ENCODE measurements around the gene F2R. TPM values are rescaled to one million over a fixed set of nuclear protein-coding genes. Genes with fewer than 3 reads are reported as not detected.

The F2R gene
- total and polyA plus RNA-seq, 2 experiments from 2014 or later, result 15.0 to 26.0 TPM

DNA sequence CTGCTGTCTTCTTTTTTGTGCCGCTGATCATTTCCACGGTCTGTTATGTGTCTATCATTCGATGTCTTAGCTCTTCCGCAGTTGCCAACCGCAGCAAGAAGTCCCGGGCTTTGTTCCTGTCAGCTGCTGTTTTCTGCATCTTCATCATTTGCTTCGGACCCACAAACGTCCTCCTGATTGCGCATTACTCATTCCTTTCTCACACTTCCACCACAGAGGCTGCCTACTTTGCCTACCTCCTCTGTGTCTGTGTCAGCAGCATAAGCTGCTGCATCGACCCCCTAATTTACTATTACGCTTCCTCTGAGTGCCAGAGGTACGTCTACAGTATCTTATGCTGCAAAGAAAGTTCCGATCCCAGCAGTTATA is 17.1 kb downstream of the F2R start (continued):
- TF ChIP-seq, protein P1, sequence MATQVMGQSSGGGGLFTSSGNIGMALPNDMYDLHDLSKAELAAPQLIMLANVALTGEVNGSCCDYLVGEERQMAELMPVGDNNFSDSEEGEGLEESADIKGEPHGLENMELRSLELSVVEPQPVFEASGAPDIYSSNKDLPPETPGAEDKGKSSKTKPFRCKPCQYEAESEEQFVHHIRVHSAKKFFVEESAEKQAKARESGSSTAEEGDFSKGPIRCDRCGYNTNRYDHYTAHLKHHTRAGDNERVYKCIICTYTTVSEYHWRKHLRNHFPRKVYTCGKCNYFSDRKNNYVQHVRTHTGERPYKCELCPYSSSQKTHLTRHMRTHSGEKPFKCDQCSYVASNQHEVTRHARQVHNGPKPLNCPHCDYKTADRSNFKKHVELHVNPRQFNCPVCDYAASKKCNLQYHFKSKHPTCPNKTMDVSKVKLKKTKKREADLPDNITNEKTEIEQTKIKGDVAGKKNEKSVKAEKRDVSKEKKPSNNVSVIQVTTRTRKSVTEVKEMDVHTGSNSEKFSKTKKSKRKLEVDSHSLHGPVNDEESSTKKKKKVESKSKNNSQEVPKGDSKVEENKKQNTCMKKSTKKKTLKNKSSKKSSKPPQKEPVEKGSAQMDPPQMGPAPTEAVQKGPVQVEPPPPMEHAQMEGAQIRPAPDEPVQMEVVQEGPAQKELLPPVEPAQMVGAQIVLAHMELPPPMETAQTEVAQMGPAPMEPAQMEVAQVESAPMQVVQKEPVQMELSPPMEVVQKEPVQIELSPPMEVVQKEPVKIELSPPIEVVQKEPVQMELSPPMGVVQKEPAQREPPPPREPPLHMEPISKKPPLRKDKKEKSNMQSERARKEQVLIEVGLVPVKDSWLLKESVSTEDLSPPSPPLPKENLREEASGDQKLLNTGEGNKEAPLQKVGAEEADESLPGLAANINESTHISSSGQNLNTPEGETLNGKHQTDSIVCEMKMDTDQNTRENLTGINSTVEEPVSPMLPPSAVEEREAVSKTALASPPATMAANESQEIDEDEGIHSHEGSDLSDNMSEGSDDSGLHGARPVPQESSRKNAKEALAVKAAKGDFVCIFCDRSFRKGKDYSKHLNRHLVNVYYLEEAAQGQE (IDR thresholded peaks at IDR 0.05; ENCODE audit: unreplicated experiment), result no peak
- TF ChIP-seq, protein P2, sequence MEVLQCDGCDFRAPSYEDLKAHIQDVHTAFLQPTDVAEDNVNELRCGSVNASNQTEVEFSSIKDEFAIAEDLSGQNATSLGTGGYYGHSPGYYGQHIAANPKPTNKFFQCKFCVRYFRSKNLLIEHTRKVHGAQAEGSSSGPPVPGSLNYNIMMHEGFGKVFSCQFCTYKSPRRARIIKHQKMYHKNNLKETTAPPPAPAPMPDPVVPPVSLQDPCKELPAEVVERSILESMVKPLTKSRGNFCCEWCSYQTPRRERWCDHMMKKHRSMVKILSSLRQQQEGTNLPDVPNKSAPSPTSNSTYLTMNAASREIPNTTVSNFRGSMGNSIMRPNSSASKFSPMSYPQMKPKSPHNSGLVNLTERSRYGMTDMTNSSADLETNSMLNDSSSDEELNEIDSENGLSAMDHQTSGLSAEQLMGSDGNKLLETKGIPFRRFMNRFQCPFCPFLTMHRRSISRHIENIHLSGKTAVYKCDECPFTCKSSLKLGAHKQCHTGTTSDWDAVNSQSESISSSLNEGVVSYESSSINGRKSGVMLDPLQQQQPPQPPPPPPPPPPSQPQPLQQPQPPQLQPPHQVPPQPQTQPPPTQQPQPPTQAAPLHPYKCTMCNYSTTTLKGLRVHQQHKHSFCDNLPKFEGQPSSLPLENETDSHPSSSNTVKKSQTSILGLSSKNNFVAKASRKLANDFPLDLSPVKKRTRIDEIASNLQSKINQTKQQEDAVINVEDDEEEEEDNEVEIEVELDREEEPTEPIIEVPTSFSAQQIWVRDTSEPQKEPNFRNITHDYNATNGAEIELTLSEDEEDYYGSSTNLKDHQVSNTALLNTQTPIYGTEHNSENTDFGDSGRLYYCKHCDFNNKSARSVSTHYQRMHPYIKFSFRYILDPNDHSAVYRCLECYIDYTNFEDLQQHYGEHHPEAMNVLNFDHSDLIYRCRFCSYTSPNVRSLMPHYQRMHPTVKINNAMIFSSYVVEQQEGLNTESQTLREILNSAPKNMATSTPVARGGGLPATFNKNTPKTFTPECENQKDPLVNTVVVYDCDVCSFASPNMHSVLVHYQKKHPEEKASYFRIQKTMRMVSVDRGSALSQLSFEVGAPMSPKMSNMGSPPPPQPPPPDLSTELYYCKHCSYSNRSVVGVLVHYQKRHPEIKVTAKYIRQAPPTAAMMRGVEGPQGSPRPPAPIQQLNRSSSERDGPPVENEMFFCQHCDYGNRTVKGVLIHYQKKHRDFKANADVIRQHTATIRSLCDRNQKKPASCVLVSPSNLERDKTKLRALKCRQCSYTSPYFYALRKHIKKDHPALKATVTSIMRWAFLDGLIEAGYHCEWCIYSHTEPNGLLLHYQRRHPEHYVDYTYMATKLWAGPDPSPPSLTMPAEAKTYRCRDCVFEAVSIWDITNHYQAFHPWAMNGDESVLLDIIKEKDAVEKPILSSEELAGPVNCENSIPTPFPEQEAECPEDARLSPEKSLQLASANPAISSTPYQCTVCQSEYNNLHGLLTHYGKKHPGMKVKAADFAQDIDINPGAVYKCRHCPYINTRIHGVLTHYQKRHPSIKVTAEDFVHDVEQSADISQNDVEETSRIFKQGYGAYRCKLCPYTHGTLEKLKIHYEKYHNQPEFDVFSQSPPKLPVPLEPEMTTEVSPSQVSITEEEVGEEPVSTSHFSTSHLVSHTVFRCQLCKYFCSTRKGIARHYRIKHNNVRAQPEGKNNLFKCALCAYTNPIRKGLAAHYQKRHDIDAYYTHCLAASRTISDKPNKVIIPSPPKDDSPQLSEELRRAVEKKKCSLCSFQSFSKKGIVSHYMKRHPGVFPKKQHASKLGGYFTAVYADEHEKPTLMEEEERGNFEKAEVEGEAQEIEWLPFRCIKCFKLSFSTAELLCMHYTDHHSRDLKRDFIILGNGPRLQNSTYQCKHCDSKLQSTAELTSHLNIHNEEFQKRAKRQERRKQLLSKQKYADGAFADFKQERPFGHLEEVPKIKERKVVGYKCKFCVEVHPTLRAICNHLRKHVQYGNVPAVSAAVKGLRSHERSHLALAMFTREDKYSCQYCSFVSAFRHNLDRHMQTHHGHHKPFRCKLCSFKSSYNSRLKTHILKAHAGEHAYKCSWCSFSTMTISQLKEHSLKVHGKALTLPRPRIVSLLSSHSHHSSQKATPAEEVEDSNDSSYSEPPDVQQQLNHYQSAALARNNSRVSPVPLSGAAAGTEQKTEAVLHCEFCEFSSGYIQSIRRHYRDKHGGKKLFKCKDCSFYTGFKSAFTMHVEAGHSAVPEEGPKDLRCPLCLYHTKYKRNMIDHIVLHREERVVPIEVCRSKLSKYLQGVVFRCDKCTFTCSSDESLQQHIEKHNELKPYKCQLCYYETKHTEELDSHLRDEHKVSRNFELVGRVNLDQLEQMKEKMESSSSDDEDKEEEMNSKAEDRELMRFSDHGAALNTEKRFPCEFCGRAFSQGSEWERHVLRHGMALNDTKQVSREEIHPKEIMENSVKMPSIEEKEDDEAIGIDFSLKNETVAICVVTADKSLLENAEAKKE (CRISPR knock-in tag; IDR thresholded peaks at IDR 0.05), result no peak
- no peak for TF ChIP-seq NANOG (IDR thresholded peaks at IDR 0.05; ENCODE audit: borderline replicate concordance)

GRCh38 chr5:76735762-76736545 is 20.0 kb downstream of the F2R start:
- no peak for ATAC-seq

More at GRCh38 chr5:76735762-76736545, 20.0 kb downstream of the F2R start:
- Histone ChIP-seq H3K36me3 (ENCODE audit: insufficient read depth) (no peaks in the 10 kb centered on the region), H3K4me2 (no peak overlapping the region), H3K79me2 (replicated peaks; ENCODE audit: insufficient read depth) (0 out of 2 replicates have a peak, but pooled peaks cover 2% of the 10 kb centered on the region), H3K27ac (ENCODE audit: low read depth) (no peak overlapping the region), H3K4me1 (ENCODE audit: insufficient read depth) (no peaks in the 10 kb centered on the region), H2AFZ (no peak overlapping the region), H3F3A (replicated peaks; ENCODE audit: low read depth) (no peaks in the 10 kb centered on the region), H3K9me2 (ENCODE audit: insufficient read depth) (no peaks in the 10 kb centered on the region; the same call in 1 of the 2 replicates), H4K20me1 (replicated peaks; ENCODE audit: insufficient read depth) (no peaks in the 10 kb centered on the region), H3K27me3 (ENCODE audit: insufficient read depth) (no peaks in the 10 kb centered on the region), H3K4me3 (no peak overlapping the region)
- Mint-ChIP-seq H3K9me3 (no peaks in the 10 kb centered on the region), H3K27me3 (ENCODE audit: insufficient read depth, low read depth, poor library complexity) (peaks cover 2% of the 10 kb centered on the region), H3K4me1 (no peaks in the 10 kb centered on the region), H3K4me3 (no peak overlapping the region), H3K27ac (no peak overlapping the region), H3K36me3 (ENCODE audit: low read depth) (peaks cover 12% of the 10 kb centered on the region)
- no peak for DNase-seq (ENCODE audit: low spot score)
- TF ChIP-seq POLR2AphosphoS5 (IDR thresholded peaks at IDR 0.05; ENCODE audit: low read depth), result no peak
